NCI-H2029 treated with DMSO at 0.1 percent for 48 hours (cell line): ENCODE results near the gene BRCC3.
A peak's percentile ranks its signal among the peaks of the same experiment; 100 is the strongest.

Experiments used
- DNase-seq: peaks from one replicate; lab custom pipeline; 2025; lab: John Stamatoyannopoulos, UW

Gene BRCC3

DNA sequence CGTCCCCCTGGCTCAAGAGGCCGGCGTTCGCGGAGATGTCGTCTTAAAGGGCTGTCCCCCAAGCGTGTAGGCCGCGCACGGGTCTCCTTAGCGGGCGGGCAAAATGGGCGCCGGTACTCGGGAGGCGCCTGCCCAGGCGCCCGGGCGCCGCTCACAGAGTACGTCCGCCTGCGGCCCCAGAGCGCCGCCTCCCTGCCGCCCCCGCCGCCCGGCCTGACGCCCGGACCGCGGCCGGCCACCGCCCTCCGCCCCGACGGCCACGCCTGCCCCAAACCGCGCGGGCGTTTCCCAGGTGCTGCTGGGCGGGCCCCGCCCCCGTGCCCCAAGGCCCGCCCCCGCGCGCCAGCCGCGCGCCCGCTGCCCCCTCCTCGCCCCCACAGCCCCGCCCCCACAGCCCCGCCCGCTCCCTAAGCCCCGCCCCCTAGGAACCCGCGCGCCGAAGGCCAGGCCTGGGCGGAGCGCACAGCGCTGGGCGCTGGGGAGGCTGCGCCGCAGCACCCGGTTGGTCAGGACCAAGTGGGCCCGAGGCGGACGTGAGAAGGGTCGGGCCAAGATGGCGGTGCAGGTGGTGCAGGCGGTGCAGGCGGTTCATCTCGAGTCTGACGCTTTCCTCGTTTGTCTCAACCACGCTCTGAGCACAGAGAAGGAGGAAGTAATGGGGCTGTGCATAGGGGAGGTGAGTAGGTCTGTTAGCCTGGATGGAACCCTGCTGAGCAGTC lies at the start of gene BRCC3, which contains the start of the genes CMC4 and MTCP1:
BRCC3 (plus strand) TSS at position 534 of the 719 bp plus-strand sequence; CDS start at position 554, 20 bp downstream.
CMC4 (minus strand) TSS at position 162 of the 719 bp plus-strand sequence. CDS start 7,113 bp downstream, outside the sequence.
MTCP1 (minus strand) TSS at position 162 of the 719 bp plus-strand sequence. CDS start 5,126 bp downstream, outside the sequence.
- DNase-seq = peak; percentile 49

DNA sequence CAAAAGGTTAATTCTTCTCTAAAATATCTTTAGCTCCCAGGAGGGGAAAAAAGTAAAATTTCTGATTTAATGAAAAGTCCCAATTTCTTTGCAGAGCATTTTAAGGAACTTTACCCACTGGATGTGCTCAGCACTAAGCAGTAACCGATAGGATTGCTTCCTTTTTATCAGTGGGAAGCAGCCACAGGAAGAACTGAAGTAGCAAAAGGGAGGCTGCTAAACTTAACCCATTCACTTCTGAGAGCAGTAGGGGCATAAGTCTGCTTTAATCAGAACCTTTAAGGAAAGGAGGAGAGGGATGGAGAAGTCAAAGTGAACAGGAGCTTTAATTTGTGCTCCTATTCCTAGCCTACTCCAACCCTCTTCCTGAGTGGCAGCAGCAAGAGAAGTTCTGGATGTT lies 48.7 kb upstream of the BRCC3 start, which contains the start of gene F8:
F8 (minus strand) TSS at position 139 of the 400 bp plus-strand sequence. CDS start 171 bp downstream, outside the sequence.
- DNase-seq = no peak

DNA sequence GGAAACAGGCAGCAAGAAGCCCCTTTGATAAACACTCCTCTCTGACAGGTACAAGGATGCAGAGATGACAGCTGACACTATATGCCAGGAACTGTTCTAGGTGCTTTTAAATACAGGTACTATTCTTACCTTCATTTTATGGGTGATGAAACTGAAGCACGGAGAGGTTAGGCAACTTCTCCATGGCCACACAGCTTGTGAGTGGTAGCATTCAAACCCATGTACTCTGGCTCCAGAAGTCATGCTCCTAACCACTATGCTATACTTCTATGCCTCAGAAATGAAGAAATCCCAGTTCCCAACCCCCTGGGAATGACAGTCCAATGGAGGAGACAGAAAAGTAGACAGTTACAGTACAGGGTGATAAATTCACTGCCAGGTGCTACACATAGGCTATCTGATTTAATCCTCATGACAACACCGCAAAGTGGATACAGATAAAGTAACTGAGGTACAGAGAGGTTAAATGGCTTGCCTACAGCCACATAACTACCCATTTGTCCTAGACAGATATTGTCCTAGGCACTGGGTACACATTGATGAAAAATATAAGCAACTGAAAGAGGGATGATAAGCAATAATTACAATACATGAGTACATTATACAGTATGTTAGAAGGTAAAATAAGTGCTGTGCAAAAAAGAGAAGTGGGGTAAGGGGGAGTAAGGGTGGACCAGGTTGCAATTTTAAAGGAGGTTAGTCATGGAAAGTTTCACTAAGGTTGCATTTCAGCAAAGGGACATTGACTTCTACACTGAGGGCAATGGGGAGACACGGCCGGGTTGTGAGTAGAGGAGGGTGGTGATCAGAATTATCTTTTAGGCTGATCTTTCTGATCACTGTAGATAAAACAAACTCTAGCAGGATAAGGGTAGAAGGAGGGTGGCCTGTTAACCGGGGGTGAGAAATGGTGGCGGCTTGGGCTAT lies 47.1 kb upstream of the BRCC3 start:
- no peak for DNase-seq

DNA sequence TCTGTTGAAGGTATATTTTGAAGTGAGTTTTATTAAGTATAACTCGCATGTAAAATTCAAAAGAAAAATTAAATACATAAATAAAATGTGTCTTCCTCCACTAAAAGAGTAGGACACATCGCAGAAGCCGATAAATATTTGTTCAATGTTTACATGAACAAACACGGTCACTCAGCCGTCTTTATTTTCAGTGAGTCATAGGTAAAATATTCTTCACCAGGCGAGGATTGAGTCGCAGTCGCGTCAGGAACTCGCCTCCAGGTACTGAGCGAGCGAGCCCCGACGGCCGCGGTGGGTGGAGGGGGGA lies 44.9 kb upstream of the BRCC3 start:
- no peak for DNase-seq

DNA sequence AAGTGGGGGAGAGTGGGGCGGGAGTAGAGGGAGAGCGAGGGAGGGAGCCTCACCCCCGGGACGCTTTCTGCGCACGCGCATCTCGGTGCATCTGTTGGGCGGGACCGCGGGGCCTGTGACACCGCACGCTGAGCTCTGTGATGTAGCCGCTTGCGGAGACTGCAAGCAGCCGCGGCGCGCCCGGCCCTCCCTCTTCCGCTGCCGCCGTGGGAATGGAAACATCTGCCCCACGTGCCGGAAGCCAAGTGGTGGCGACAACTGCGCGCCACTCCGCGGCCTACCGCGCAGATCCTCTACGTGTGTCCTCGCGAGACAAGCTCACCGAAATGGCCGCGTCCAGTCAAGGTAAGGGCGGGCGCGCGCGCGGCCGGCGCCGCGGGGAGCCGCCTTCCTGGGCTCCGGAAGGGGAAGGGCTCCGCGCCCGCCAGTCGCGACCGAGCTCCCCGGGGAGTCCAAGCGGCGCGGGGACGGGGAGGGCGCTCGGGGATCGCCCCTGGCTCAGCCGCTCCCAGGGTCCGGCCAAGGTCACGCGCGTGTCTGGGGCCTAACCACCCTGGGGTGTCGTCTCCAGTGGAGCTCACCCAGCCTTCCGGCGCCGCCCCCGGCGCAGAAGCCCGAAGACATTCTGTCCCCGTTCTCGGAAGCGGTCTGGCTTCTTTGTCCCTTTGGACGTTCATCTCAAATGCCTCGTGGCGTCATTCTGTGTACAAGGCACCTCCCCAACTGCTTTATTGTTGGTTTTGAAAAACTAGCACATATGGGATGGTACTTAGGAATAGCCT lies 44.4 kb upstream of the BRCC3 start, which contains the start of gene FUNDC2:
FUNDC2 (plus strand) TSS at position 118 of the 782 bp plus-strand sequence; CDS start at position 213, 95 bp downstream.
- peak; percentile 75 for DNase-seq

DNA sequence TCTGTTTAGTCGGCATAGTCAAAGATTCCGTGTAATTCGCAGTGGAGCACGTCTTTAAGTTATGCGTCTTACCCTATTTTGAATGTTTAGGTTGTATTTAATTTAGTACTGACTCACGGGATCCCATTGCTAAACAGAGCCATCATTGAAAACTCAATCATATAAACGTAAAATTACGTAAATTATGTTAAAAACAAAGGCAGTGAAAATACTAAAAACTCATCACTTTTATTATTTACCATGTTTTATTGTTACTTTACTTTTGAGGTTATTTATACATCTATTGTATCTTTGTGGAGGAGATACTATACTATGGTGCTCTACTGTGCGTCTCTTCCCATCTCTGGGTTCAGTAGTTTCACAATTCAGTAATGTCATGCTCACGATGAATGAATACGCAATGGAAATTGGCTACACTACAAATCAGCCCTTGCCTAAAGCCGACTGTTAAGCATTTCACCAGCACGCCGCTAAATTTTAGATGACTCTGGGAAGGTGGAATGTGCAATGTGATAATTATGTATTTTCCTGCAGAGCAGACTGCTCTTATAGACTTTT lies 43.7 kb upstream of the BRCC3 start:
- DNase-seq = no peak

DNA sequence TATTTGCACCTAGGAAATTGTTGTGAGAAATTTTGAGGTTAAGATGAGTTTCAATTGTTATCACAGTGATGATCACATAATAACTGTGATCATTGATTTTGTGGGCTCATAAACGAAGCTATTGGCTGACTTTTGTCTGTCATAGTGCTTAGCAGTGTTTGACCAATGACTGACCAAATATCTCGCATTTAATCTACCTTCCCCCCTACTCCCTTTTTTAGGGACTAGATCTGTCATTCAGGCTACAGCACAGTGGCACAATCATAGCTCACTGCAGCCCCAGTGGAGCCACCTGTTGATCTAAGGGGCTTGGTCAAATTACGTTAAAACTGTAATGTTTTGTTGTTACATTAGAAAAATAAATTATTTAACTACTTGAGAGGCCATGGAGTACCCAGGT lies 43.2 kb upstream of the BRCC3 start:
- DNase-seq = no peak

DNA sequence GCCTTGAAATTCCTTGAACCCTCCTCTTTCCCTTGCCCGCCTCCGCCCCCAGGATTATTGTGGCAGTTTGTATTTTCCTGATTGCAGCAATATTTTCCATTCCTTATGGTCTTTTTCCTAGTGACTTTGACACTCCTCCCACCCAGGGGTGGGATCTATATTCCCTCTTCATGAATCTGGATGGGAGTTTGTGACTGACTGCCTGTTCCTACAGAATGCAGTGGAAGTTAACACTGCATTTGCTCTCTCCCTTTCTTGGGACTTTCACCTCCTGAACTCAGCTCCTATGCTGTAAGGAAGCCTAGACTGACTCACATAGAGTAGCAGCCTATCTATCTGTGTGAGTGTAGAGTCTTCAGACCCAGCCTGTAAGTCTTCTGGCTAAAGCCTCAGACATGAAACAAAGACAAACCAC lies 42.4 kb upstream of the BRCC3 start:
- no peak for DNase-seq

DNA sequence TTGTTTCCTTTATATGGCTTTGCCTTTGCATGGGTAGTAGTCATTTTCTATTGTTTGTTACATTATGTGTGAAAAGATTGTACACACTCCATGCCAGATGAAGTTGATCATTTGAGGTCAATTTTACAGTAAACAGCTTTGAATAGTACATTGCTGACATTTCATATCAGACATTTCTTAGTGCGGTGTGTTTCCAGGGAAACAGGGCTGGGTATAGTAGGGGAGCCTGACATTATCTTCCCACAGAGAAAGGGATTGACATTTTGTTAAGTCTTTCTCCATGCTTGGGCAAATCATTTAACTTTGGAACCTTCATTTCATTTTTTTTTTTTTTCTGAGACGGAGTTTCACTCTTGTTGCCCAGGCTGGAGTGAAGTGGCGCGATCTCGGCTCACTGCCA lies 39.7 kb upstream of the BRCC3 start:
- no peak for DNase-seq

DNA sequence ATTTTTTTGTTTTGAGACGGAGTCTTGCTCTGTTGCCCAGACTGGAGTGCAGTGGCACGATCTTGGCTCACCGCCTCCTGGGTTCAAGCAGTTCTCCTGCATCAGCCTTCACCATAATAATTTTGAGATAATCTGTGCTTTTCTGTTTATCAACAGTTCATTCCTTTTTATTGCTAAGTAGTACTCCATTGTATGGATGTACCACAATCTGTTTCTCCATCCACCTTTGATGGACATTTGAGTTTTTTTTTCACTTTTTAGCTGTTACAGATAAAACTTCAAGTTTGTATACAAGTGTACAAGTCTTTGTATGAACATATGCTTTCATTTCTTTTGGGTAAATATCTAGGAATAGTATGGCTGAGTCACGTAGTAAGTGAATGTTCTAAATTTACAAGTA lies 35.6 kb upstream of the BRCC3 start:
- DNase-seq = no peak

DNA sequence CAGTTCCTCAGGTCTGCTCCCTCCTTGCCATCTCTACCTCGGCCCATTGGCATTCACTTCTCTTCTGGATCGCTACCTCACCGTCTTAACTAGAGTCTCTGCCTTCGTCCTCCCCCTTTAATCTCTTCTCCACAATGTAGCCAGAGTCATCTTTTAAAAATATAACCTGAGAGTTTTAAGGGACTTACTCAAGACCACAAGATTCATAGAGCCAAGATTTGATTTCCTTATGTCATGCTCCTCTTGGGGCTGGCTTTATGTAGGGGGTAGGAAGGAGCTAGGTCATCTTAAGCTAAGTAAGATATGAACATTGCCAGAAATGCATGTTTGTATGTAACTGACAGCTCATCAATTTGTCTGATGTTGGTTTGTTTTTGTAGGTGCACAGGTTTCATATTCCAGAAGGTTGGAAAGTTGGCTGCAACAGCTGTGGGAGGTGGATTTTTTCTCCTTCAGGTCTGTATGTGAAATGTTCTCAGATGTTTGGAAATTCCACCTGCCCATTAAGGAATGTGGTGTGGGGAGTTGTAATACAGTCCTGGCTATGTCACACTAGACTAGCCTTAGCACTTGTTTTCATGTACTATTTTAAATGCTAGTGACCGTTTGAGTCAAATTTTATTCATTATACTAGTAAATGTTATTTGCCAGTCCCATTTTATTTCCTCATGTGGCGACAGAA lies 25.0 kb upstream of the BRCC3 start:
- no peak for DNase-seq

DNA sequence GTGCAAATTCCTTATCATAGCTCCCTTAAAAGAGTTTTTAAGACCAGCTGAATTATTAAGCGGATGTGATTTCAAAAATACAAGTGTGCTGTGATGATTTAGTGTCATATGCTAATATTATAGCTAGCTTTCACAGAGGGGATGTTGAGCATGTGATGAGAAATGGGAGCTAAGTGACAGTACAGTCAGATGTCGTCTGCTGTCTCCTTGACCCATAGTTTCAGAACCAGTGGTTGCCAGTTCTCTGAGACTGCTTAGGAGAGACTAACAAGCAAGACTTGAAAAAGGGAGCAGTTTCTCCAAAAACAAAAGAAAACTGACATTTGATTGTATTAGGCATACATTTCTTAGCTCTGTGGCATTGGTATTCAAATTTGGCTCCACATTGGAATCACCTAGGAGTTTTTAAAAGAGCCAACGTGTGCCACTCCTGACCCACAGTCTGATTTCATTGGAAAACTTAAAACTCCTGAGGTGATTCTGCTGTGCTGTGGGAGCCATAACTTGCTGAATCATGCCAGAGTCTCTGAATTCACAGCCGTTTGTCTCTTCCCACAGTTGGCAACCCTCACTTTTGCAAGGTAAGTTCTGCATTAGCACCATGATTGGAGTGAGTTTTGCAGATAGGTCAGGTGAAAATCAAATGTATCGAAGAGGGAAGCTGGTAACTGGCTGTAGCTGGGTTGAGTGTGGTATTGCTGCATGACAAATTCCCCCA lies 24.3 kb upstream of the BRCC3 start:
- no peak for DNase-seq

DNA sequence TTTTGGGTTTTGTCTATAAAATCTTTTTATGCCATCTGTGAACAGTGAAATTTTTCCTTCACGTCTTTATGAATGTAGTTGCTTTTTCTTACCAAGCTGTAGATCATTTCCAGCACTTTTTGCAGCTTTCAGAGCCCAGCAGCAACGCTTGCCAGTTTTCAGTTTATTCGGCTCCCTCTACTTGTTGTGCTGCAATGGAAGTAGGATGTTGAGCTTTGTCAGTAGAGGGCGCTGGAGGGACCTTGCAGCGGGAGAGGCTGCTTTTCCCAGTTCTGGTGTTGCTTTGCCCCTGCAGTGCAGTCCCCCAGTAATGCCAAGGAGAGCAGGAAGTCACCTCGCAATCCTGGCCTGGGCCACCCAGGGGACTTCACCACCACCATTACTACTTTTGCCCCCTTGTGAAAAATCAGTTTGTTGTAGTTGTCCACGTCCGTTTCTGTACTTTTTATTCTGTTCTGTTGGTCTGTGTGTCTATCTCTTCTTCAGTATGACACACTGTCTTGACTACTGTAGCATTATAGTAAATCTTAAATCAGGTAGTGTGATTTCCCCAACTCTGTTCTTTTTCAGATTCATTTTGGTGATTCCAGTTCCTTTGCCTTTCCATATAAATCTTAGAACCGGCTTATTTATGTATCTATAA lies 22.2 kb upstream of the BRCC3 start:
- DNase-seq = no peak

DNA sequence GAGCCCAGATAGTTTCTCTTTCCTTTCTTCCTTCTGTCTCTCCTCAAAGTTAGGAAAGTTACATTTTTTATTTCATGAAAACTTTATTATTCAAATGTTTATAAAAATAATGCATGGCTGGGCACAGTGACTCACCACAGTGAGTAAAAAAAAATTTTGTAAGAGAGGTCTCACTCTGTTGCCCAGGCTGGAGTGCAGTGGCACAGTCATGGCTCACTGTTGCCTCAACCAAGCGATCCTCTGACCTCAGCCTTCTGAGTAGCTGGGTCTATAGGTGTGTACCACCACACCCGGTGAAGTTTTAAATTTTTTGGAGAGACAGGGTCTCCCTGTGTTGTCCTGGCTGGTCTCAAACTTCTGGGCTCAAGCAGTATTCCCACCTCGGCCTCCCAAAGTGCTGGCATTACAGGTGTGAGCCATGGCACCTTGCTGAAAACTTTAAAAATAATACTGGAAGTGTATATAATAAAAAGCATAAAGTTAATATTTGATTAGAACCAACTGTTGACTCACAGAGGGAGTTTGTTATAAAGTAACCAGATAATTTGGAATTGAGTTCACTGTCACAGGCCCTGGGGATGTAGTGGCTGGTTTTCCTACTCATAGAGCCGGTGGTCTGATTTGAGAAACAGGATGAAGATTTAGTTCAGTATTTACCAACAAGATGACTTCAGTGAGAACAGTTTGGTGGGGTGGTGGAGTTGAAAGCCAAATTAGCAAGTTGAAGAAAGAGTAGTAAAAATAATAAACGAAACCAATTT lies 18.4 kb upstream of the BRCC3 start:
- no peak for DNase-seq

DNA sequence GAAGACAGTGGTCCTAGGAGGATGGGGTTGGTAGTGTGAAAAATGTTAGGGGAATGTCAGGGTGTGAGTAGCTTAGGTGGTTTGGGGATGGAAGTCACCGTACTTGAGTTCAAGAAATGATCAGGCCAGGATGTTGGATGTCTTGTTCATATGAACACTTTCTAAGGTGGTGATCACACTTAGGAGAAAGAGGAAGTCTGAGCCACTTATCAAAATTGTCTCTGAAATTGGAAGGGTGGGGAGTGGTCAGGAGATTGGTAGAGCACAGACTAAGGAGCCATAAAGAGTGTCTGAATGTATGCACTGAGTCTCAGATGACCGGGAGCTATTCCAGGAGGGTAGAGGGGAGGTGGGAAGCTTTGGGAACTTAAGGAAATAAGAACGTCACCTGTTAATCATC lies 17.7 kb upstream of the BRCC3 start:
- DNase-seq = no peak

DNA sequence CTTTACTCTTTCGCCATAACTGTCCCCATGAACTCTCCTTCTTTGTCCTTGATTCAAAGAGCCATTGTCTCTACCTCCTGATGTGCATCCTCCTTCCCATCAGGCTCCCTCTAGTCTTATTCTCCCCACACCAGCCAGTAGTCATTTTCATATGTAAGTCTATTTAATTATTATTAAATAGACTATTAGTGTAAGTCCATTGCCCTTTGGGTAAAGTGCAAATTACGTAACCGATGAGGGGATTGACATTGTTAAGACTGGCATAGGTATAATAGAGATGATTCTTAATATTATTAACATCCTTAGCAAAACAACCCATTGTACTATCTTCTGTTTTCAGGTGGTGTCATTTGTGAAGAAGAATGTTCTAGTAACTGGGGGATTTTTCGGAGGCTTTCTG lies 17.1 kb upstream of the BRCC3 start:
- no peak for DNase-seq

DNA sequence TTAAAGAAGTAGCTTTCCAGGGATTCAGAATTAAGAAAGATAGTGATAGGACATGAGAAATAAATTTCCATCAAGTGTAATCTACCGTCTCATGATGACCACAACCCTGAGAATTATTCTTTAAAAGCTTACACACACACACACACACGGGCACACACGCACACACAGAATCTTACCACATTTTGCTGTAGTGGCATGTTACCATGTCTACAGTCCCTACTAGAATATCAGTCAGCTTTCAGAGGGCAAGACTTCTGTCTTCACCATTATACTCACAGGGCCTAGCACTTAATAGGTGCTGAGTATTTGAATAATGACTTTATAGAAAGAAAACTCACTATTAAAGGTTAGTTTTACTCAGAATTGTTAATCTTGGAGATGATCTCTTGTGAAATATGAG lies 15.8 kb upstream of the BRCC3 start:
- no peak for DNase-seq

DNA sequence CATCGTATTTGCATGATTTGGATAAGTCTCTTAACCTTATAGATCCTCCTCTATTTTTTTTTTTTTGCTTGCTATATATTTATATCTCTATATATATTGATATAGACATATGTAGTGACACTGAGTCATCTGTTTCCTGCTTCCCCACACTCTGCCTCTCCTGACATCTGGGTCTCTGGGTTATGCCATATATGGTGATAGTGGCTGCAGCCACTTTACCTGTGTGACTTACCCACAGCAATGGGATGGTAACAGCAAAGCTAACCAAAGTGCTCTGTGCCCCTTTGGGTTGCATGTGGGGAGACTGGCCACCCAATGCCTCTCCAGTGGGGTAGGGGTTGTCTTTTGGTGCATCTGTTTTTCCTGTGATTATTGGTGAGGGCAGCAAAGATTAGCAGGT lies 14.8 kb upstream of the BRCC3 start:
- DNase-seq = no peak
